Kidney capillary endothelial cell (primary cell): ENCODE measurements around the gene OR52E1.
"Not testable (repeated sequence)": the region's sequence is repeated elsewhere in the genome, so short reads cannot be mapped to it uniquely, and the experiment has no call there.

Source experiments
- DNase-seq: peaks from one replicate; pipeline ENCODE4 v3.0.0-alpha.2; 2018; ENCODE audit warnings: low spot score

OR52E1 gene

DNA sequence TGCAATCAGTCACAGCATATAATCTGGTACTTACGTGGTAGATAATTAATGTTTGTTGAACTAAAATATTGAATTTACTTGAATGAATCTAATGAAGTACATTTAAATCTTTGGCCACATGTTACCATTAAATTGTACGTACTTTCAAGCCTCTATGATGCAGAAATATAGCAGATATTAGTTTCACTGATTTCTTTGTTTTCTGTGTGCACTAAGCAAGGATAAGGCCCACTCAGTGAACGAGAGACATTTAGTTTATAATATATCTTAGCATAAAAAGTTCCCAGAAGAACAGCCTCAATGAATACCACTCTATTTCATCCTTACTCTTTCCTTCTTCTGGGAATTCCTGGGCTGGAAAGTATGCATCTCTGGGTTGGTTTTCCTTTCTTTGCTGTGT is at the start of gene OR52E1:
OR52E1 (plus strand) TSS at position 301 of the 400 bp plus-strand sequence.
- no peak for DNase-seq

DNA sequence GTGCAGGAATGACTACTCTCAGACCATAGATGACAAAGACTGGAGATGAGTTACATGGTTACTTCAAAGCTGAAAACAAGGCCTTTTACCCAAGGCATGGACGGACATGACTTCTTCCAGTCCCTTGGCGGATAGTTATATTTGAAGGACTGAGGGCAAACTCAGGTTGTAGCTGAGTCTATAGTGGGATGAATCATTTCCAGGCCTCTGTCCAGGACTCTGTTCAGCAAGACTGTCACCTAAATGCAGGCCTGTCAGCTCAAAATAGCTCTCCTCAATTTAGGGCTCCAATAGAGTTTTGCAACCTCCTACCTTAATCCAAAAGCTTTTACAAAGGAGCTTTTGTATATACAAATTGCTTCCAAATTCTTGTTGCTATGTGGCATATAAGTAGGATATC is 47.4 kb upstream of the OR52E1 start:
- DNase-seq, result no peak

DNA sequence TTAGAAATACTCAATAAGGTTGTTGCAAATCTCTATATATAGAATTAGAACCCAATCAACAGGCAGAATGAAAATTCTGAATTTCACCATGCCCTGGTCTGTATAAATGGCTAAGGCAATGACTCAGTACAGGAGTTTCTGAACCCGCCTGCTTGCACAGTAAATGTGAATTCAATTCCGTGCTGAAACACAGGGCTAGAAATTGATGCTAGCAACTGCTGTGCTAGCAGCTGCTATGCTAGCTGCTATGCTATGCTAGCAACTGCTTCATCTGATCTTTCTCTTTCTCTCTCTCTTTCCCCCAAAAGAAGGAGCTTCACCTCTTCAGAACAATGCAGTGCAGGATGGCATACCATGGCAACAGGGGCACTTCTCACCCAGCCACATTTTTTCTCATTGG is 32.7 kb upstream of the OR52E1 start:
- no peak for DNase-seq

DNA sequence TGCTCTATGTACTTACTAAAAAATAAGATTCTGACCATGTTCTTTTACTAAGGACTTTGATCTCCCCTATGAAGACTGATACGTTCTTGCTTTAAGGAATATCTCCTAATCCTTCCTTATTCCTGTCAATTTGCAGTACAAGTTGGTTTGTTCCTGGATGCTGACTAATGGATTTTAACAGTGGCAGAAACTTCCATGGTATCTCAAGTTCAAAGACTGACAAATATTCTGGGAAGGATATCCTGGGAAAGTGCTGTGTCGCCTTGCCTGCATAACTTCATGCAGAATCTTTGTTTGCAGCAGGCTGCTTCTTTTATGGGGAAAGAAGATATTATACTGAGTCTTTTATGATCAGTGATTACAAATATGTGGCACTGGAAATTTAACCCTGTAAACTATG is 31.4 kb upstream of the OR52E1 start:
- no peak for DNase-seq

DNA sequence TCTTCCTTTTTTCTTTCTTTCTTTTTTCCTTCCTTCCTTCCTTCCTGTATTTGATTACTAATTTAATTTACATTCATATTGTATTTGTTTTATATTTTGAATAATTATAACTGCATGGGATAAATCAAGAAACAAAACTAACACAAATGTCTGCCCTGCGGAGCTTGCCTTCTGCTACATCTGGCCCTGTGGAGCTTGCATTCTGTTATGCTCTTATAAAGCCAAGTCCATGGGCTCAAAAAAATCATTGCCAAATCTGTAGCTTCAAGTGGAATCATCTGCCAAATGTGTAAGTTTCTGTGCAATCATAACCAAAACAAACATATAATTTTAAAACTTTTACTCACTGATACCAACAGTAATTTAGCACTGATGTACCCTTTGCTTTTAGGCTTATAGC is 31.0 kb upstream of the OR52E1 start:
- DNase-seq, result no peak

DNA sequence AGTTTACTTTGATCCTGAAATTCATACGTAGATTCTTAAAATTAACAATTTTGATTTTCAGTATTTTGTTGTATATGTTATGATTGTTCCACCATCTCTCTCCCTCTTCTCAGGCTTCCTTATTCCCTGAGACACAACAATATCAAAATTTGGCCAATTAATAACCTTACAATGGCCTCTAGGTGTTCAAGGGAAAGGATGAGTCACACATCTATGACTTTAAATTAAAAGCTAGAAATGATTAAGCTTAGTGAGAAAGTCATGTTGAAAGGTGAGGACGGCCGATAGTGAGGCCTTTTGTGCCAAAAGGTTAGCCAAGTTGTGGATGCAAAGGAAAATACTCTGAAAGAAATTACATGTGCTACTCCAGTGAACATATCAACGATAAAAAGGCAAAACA is 28.5 kb upstream of the OR52E1 start:
- no peak for DNase-seq

DNA sequence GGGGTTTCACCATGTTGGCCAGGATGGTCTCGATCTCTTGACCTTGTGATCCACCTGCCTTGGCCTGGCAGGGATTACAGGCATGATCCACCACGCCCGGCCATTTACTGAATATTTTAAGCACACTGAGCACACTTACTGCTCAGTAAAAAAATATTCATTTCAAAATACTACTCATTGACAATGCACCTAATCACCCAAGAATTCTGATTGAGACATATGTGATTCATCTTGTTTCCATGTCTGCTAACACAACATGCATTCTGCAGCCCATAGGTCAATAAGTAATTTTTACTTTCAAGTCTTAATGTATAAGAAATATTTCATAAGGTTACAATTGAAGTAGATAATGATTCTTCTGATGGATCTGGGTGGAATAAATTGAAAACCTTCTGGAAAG is 27.3 kb upstream of the OR52E1 start:
- no peak for DNase-seq

DNA sequence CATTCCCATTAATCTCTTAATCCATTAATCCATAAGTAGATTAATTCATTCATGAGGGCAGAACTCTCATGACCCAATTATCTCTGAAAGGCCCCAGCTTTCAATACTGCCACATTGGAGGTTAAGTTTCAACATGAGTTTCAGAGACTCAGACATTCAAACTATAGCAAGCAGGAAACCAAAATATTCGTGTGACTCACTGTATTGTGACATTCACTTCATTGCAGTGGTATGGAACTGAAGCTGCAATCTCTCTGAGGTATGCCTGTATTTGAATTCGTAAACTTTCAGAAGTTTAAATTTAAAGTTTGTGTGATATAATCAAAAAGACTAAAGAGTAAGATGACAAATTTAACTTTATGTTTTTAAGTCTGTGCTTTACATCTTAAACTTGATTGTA is 26.0 kb upstream of the OR52E1 start:
- DNase-seq, result no peak

DNA sequence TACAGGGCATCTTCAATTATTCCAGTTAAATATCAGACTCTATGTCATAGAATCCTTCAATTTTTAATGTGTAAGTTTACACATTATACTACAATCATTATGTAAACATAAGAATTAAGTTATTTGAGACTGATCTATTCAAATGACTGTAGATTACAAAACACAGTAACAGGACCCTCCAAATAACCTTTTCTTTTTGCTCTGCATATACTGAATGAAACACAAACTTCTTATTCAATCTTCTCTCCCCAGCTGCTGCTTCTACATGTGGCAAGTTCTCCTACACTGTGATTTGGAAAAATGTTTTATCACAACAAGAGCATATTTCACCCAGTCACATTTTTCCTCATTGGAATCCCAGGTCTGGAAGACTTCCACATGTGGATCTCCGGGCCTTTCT is 23.1 kb upstream of the OR52E1 start, which contains the start of gene OR52J3:
OR52J3 (plus strand) TSS at position 301 of the 400 bp plus-strand sequence; CDS start at position 301, 0 bp downstream.
- no peak for DNase-seq

DNA sequence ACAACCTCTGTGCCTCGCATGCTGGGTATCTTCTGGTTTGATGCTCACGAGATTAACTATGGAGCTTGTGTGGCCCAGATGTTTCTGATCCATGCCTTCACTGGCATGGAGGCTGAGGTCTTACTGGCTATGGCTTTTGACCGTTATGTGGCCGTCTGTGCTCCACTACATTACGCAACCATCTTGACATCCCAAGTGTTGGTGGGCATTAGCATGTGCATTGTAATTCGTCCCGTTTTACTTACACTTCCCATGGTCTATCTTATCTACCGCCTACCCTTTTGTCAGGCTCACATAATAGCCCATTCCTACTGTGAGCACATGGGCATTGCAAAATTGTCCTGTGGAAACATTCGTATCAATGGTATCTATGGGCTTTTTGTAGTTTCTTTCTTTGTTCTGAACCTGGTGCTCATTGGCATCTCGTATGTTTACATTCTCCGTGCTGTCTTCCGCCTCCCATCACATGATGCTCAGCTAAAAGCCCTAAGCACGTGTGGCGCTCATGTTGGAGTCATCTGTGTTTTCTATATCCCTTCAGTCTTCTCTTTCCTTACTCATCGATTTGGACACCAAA is 22.5 kb upstream of the OR52E1 start:
- DNase-seq, result no peak

DNA sequence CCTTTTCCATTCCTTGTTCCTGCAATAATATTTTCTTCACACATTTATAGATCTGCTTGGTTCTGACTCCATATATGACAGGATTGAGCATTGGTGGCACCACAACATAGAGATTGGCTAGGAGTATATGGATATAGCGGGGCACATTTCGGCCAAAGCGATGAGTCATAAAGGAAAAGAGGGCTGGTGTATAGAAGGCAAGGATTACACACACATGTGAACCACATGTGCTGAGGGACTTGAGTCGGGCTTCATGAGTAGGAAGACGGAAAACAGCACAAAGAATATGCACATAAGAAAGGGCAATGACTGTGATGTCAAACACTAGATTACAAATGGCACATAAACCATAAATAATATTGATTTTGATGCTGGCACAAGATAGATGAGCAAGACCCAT is 10.7 kb upstream of the OR52E1 start:
- not testable (repeated sequence) for DNase-seq

DNA sequence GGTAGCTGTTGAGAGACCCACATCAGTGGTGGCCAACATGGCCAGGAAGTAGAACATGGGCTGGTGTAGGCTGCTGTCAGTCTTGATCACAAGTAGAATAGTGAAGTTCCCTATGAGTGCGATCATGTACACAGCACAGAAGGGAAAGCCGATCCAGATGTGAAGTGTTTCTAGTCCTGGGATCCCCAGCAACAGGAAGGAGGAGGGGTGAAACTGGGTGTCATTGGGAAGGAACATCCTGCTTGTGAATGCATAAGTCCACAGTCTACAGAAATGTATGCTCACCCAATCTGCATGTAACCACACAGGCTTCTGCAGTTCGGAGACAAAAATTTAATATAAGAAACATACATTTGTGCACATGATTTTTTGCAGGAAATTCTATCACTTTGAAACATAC is 10.0 kb upstream of the OR52E1 start, which contains the start of gene OR52E2:
OR52E2 (minus strand) TSS at position 237 of the 400 bp plus-strand sequence; CDS start at position 237, 0 bp downstream.
- DNase-seq, result no peak

DNA sequence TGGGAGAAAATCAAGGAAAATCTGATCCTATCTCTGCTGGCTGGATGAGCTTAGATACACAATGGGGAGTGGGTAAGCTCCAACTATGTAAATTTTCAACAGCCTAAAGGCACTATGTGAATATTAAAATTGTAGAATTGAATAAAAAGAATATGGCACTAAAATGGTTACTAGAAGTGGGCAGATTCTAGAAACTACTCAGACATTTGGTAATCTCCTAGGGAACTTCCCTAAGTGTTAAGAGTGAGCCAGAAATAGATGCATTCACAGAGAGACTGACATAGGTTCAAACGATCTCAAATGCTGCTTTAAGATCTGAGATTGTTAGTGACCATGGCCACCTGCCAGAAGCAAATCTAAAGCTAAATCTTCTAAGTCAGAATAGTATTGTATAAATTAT is 4.3 kb upstream of the OR52E1 start:
- no peak for DNase-seq

DNA sequence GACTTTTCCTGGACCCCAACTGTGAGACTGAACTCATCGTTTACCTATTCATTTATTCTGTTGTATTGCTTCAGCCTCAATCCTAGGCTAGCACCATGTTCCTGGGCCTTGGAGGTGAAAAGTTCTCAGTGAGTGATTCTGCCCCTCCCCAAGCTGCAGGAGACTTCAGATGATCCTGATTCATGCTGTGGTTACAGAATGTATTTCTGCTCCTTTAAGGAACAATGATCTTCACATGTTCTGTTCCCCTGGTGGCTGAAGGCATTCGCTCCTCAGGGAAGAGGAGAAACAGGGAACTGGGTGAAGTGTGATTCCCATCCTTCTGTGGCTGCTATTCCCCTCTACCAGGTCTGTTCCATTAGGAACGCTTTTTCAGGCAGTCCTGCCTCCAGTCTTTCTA is 2.4 kb downstream of the OR52E1 start:
- DNase-seq, result no peak

DNA sequence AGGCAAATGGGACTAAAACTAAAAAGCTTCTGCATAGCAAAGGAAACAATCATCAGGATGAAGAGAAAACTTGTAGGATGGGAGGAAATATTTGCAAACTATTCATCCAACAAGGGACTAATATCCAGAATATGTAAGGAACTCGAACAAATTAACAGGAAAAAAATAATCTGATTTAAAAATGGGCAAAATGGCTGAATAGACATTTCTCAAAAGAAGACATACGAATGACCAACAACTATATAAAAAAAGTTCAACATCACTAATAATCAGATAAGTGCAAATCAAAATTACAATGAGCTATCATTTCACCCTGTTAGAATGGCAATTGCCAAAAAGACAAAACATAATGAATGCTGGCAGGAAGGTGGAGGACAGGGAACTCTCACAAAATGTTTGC is 12.0 kb downstream of the OR52E1 start:
- no peak for DNase-seq

DNA sequence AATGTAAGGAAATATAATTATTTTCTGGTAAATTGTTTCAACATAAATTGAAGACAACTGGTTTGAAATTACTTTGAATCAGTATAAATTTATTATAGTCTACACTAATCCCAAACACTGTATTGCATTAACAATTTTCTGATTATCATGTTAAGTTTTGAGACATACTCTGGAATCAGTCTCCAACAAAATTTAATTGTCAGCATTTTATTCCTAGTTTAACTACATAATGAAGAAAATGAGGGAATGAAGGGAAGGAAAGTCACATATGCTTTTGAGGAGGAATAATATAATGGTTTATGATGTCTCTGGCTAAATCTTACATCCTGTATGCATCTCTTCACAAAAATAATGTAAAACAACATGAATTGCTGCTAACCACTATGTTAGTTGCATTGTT is 14.2 kb downstream of the OR52E1 start:
- DNase-seq, result no peak

DNA sequence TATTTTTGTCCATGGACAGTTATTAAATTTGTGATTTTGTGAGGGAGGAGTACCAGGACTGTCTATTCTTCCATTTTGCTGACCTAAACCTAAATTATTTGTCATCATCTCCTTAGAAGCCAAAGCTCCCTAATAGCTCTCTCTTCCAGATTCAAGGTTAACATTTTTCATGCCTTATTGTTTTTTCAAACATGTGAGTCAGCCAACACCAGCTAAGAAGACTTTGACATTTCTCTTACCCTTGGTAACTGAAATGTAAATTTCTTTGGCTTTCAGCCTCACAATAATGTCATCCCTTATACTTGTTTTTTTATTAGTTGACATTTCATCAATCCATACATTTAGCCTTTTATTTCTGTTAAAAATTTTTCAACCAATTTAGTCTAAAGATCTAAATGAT is 19.2 kb downstream of the OR52E1 start:
- DNase-seq, result no peak

DNA sequence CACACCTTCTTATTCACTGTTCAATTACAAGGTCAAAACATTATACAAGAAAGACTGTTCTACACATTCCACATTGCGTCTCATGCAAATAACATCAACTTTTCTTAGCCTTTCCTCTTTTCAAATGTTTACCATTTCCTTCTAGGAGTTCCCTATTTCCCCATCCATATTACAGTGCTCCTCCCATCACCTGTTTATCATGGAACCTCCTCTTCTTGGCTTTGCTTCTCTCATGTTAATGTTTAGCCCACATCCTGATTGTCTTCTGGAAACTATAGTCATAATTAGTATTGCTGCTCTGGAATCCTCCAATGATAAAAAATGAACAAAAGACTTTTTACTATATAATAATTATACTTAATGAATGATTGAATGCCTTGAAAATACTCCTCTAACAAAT is 21.3 kb downstream of the OR52E1 start:
- no peak for DNase-seq

DNA sequence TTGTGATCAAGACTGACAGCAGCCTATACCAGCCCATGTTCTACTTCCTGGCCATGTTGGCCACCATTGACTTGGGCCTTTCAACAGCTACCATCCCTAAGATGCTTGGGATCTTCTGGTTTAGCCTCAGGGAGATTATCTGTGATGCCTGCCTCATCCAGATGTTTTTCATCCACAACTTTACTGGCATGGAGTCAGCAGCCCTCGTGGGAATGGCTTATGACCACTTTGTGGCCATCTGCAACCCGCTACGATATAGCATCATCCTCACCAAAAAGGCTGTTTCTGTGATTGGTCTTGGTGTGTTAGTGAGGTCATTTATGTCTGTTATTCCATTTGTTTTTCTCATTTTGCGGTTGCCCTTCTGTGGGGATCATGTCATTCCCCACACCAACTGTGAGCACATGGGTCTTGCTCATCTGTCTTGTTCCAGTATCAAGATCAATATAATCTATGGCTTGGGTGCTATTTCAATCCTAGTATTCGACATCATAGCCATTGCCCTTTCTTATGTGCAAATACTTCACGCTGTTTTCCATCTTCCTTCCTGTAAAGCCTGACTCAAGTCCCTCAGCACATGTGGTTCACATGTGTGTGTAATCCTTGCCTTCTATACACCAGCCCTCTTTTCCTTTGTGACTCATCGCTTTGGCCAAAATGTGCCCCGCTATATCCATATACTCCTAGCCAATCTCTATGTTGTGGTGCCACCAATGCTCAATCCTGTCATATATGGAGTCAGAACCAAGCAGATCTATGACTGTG is 23.6 kb downstream of the OR52E1 start:
- DNase-seq, result no peak

DNA sequence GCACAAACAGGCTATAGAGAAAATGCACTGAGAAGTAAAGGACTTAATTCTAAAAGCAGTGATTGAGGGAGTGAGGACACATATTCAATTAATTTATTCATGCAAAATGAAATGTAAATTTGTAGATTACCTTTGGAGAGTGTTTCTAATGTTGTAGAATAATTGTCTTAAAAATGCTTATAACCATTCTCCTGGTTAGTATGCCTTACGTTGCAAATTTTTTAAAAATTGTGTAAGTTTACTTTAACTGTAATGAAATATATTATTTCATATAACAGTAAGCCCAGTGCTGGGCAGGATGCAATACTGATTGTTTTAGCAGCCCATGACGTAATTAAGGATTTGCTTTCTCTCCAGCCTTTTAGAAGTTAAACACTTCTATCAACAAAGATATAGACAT is 26.6 kb downstream of the OR52E1 start:
- DNase-seq, result no peak

DNA sequence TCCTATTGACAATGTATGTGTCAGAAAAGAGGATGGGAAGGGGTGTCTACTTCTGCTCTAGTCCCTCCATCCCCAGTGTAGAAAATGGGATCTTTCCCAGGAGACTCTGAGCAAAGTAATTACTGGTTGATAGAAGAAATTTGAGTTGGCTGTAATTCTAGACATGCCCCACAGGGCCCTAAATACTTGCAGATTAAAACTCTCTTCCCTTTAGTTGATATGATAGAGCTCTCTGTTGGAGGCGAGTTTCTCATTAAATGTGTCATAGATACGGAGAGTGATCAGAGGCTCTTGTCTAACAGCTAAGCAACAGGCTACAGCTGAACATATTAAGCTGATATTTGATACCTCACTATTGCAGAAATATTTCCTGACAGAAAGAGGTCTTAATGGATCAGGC is 32.9 kb downstream of the OR52E1 start:
- no peak for DNase-seq

DNA sequence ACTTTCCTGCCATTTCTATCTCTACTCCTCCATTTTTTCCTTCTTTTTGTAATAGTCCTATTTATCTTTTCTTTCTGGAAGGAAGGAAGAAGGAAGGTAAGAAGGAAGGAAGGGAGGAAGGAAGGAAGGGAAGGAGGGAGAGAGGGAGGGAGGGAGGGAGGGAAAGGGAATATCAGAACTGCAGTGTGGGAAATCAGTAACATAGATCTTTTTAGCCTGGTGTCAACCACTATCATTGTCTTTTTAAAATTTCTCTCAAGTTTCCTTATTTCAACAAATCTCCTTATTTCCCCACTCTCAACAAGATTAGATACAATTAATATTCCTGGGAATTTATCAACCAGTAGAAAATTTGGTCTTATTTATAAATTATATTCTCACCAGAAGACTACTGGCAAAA is 33.7 kb downstream of the OR52E1 start:
- no peak for DNase-seq

DNA sequence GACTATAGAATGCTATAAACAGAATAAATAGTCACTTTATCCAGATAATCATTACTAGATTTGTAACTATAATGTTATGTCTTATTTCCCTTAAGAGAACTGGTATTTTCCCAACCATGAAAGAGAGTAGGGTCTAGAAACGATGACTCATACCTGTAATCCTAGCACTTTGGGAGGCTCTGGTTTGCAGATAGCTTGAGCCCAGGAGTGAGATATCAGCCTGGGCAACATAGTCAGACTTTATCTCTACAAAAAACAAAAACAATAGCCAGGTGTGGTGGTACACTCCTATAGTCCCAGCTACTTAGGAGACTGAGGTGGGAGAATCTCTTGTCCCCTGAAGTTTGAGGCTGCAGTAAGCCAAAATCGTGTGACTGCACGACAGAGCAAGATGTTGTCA is 37.9 kb downstream of the OR52E1 start:
- no peak for DNase-seq

DNA sequence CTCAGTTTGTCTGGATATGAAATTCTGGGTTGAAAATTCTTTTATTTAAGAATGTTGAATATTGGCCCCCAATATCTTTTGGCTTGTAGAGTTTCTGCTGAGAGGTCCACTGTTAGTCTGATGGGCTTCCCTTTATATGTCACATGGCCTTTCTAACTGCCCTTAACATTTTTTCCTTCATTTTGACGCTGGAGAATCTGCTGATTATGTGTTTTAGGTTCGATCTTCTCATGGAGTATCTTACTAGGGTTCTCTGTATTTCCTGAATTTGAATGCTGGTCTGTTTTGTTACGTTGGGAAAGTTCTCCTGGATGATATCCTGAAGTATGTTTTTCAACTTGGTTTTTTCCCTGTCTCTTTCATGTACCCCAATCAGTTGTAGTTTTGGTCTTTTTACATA is 46.0 kb downstream of the OR52E1 start:
- DNase-seq, result no peak
